ENCODE data around the gene LRMDA. TPM values are rescaled to one million over a fixed set of nuclear protein-coding genes. Genes with fewer than 3 reads are reported as not detected.

Gene LRMDA
- total and polyA plus RNA-seq, 2 of the 13 experiments (the other 11 are each of a cell fraction or from before 2014, with no cell fraction given): 13.4 to 22.0 TPM

DNA sequence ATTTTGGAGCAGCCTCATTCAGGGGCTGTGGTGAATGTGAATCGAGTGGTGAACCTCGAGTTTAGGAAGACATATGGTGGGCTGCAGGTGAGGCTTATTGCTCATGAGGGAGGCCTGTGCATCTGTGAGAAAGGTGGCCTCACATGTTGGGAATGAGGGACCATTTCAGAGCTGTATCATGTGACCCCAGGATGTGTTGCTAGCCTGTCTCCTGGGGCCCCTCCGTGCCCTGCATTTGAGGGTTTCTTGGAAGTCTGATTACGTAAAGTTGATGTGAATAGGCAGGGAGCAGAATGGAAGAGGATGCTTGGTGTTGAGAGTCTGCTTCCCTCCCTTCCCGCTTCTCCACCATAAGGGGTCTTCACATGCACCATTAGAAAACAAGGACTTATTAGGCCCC lies 569.1 kb downstream of the LRMDA start:
- no peaks in the 10 kb centered on the region; a peak in 1 of 5 replicates for H3K36me3 ChIP-seq (replicated peaks in 1 of 2; ENCODE audit: control insufficient read depth in 1 of 2, insufficient read depth in 2 of 2, low read length in 2 of 2)
- no peak overlapping the region for H2AFZ ChIP-seq (ENCODE audit: low read length)
- ATAC-seq (no peak), FAIRE-seq (no peak), DNase-seq (ENCODE audit: low spot score) (no peak)
- TF ChIP-seq, protein P1, sequence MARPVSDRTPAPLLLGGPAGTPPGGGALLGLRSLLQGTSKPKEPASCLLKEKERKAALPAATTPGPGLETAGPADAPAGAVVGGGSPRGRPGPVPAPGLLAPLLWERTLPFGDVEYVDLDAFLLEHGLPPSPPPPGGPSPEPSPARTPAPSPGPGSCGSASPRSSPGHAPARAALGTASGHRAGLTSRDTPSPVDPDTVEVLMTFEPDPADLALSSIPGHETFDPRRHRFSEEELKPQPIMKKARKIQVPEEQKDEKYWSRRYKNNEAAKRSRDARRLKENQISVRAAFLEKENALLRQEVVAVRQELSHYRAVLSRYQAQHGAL (CRISPR knock-in tag; IDR thresholded peaks at IDR 0.05; ENCODE audit: not compliant biosample characterization): no peak
- TF ChIP-seq BHLHE40 (IDR thresholded peaks at IDR 0.05; ENCODE audit: low read length) (no peak), JUN (CRISPR knock-in tag; IDR thresholded peaks at IDR 0.05) (no peak), TEAD3 (CRISPR knock-in tag; optimal IDR thresholded peaks at IDR 0.05; ENCODE audit: borderline replicate concordance) (no peak), TEF (CRISPR knock-in tag; IDR thresholded peaks at IDR 0.05) (no peak), ADNP (CRISPR knock-in tag; IDR thresholded peaks at IDR 0.05) (no peak), E2F2 (CRISPR knock-in tag; IDR thresholded peaks at IDR 0.05; ENCODE audit: borderline replicate concordance) (no peak), ZFP37 (CRISPR knock-in tag; IDR thresholded peaks at IDR 0.05; ENCODE audit: borderline replicate concordance) (no peak), ZNF24 (IDR thresholded peaks at IDR 0.05) (no peak), BATF2 (CRISPR knock-in tag; IDR thresholded peaks at IDR 0.05) (no peak), MLLT10 (CRISPR knock-in tag; IDR thresholded peaks at IDR 0.05) (no peak), ZSCAN12 (CRISPR knock-in tag; IDR thresholded peaks at IDR 0.05) (no peak), NR2F2 (IDR thresholded peaks at IDR 0.05; ENCODE audit: borderline replicate concordance, low read depth) (no peak), ZNF660 (CRISPR knock-in tag; IDR thresholded peaks at IDR 0.05; ENCODE audit: borderline replicate concordance, low read depth) (no peak)
- TF ChIP-seq, protein P2, sequence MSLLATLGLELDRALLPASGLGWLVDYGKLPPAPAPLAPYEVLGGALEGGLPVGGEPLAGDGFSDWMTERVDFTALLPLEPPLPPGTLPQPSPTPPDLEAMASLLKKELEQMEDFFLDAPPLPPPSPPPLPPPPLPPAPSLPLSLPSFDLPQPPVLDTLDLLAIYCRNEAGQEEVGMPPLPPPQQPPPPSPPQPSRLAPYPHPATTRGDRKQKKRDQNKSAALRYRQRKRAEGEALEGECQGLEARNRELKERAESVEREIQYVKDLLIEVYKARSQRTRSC (CRISPR knock-in tag; IDR thresholded peaks at IDR 0.05; ENCODE audit: low read depth): no peak
- H3K9ac ChIP-seq (ENCODE audit: insufficient read depth, low read depth, low read length): no peak overlapping the region
- no peaks in the 10 kb centered on the region for H3K27me3 ChIP-seq (ENCODE audit: control insufficient read depth in 1 of 2, insufficient read depth in 2 of 2, low read length in 2 of 2)
- no peak overlapping the region for H3K27ac ChIP-seq (ENCODE audit: extremely low read length, insufficient read depth, low read length)
- BruUV-seq (replicated peaks): no TSS peak
- intact Hi-C loops (cut with micrococcal nuclease; ENCODE audit: unreplicated experiment) (no loop called here), in situ Hi-C loops (cut with HindIII; ENCODE audit: extremely low pct_ligation_motif_present, low pct_unique_long_range_greater_than_20kb) (no loop called here)
- no peaks in the 10 kb centered on the region for H3K9me3 ChIP-seq (ENCODE audit: low read length)
- ChIA-PET CTCF (ENCODE audit: low intra/inter-chr PET ratio, low total read pairs) (no interaction called here), POLR2A (no interaction called here)
- WGBS (ENCODE audit: low lambda C conversion rate): 82% methylated on average over 5 of the region's 5 CpGs
- H3K79me2 ChIP-seq (ENCODE audit: insufficient read depth, low read length): no peaks in the 10 kb centered on the region
- H3K4me3 ChIP-seq (replicated peaks in 1 of 3; ENCODE audit: insufficient read depth in 1 of 3, low read depth in 2 of 3, low read length in 3 of 3): no peak overlapping the region
- no peaks in the 10 kb centered on the region for H4K20me1 ChIP-seq (ENCODE audit: insufficient read depth, low read length)
- H3K4me1 ChIP-seq (ENCODE audit: insufficient read depth, low read length): no peaks in the 10 kb centered on the region
- no peak overlapping the region for H3K4me2 ChIP-seq (ENCODE audit: low read depth, low read length)

Data from HepG2 (cell line).